ENCODE results near the gene METAP1.
"Not testable (repeated sequence)": the region's sequence is repeated elsewhere in the genome, so short reads cannot be mapped to it uniquely, and the experiment has no call there.

METAP1 gene

DNA sequence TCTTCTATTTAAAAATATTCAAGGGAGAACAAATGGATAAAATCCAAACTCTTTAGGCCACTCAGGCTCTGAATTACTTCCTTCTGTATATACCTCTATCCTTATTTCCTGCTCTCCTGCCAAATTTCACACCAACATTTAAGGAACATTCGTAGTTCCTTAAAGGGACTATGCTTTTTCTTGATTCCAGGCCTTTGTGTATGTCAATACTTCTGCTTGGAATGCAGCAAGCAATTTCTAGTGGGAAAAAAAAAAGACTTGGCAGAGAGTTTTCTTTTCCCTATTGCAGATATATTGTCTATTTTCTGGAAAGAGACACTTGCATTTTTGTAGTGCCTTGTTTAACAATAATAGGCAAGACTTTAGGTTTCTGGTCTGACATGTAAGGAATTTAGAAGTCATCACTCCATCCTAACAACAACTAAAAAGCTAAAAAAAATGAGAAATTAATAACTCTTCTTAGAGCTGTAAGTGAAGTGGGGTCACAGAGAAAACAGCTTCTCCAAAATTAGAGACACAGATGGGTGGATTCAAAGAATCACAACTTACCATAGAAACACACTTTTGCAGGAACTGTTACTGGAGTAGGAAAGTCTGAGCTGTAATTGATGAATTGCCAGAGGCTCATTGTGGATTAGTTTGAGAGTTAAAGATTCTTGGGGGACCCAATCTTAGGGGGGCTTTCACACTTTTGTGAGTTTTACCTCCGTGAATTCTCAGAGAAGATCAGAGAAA, 95.1 kb downstream of the METAP1 start:
- in situ Hi-C loops (cut with MboI; ENCODE audit: low sequenced_read_pairs), result no loop called here

DNA sequence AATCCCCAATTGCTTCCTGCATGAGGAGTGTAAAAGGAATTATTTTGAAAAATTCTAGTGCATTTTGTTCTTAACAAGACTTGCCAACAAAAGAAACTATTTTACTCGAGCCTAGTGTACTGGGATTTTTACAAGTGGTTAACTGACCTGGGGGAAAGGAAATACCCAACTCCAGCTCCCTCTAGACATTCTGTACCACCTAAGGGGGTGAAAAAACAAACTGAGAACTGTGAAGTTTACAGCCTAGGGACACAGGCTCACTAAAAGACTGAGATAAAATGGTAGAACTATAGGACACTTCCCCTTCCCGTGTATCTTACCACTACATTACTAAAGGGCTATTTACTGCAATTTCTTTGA, 95.7 kb downstream of the METAP1 start:
- in situ Hi-C loops (cut with MboI; ENCODE audit: low sequenced_read_pairs), result no loop called here

DNA sequence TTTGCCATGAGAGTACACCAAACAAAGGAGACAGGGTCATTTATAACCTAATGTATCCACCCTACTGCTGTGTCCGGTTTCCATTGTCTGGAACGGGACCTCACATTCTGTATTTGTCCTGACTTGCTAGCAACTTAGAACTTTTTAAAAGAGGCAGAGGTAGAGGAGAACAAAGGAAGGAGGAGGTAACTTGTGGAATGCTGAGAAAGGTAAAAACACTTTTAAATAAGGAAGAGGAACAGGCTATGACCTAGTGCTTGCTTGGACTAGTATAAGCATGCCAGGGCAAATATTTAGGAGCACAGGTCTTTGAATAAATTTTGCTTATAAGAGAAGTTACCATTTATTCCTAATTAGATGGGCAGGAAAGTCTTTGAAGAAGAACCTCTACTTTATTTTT, 96.3 kb downstream of the METAP1 start:
- in situ Hi-C loops (cut with MboI; ENCODE audit: low sequenced_read_pairs), result not testable (repeated sequence)

DNA sequence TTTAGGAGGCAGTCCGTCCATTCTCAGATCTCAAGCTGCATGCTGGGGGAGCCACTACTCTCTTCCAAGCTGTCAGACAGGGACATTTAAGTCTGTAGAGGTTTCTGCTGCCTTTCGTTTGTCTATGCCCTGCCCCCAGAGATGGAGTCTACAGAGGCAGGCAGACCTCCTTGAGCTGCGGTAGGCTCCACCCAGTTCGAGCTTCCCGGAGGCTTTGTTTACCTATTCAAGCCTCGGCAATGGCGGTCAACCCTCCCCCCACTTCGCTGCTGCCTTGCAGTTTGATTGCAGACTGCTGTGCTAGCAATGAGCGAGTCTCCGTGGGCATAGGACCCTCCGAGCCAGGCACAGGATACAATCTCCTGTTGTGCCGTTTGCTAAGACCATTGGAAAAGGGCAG, 103.8 kb downstream of the METAP1 start:
- in situ Hi-C loops (cut with MboI; ENCODE audit: low sequenced_read_pairs), result no loop called here

DNA sequence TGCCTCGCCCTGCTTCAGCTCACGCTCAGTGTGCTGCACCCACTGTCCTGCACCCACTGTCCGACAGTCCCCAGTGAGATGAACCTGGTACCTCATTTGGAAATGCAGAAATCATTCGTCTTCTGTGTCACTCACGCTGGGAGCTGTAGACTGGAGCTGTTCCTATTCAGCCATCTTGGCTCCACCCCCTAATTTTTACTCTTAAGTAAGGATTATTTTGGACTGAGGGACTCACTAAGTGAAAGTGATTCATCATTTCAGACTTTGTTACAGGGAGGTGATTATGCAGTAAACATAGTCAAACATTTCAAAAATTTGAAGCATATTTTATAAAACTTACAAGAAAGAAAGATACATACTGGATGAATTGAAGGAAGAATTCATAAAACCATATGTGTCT, 104.3 kb downstream of the METAP1 start:
- in situ Hi-C loops (cut with MboI; ENCODE audit: low sequenced_read_pairs), result not testable (repeated sequence)

DNA sequence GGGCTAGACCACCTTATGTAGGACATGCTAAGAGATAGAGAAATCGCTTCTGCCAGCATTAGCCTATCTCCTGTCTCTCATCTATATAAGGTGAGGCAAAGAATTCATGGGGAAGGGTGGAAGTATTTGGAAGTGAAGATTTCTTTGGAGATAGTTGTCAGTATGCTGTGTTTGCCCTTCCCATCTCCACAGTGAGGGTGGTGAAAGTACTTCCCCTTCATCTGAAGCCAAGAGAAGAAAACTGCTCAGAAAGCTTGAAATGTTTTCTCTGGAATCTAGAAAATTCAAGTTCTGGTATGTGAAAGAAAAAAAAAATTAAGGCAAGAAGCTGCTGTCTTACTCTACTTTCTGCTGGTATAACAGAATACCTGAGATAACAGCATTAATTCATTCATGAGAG, 105.4 kb downstream of the METAP1 start:
- in situ Hi-C loops (cut with MboI; ENCODE audit: low sequenced_read_pairs), result no loop called here

DNA sequence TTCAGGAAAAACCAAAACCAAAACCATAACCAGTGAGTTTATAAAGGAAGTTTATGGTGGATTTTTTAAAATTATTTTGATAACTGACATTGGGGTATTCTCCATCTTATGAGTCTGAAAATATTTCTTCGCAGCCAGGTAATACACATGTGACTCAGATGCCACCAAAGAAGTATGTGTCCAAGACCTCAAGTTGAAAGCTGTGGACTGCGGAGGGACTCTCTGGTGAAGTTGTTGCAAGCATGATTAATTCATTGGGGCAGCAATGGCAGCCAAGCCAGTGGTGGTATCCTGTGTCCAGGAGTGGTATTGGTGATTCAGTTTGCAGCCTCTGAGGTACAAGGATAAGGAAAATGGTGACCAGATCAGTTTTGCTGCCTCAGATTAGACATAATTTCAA, 107.1 kb downstream of the METAP1 start:
- in situ Hi-C loops (cut with MboI; ENCODE audit: low sequenced_read_pairs), result no loop called here

DNA sequence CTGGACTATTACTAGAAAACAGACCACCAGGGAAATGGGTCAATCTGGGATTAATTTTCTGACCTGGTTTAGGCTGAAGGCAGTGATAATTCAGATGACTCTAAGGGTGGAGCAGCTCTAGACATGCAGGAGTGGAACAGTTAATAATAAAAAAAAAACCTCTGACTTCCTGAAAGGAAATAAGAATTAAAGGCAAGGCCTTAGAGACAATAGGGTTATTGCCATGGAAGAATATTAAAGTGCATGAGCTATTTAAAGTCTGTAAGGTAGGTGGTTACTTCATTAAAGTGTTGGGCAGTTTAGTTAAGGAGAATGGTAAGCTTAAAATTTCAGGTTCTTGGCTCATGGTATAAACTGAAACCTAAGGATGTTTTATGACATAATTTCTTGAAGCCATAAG, 107.6 kb downstream of the METAP1 start:
- in situ Hi-C loops (cut with MboI; ENCODE audit: low sequenced_read_pairs), result no loop called here

DNA sequence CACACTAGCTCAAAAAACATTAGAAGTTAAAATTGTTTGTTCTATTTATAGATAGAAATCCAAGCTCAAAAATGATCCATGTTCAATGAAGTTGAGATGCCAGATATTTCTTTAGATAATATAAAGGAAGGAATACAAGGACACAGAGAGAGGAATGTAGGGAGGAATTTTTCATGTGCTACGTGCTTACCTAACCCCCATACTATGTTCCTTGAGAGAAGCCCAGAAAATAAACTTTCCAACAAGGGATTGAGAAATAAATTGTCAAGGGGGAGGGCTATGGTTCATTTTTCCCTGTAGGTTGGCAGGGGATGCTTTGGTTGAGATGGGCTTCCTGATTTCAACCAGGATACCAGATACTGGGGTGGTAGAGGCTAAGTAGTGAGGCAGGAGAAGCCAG, 108.6 kb downstream of the METAP1 start:
- in situ Hi-C loops (cut with MboI; ENCODE audit: low sequenced_read_pairs), result no loop called here

DNA sequence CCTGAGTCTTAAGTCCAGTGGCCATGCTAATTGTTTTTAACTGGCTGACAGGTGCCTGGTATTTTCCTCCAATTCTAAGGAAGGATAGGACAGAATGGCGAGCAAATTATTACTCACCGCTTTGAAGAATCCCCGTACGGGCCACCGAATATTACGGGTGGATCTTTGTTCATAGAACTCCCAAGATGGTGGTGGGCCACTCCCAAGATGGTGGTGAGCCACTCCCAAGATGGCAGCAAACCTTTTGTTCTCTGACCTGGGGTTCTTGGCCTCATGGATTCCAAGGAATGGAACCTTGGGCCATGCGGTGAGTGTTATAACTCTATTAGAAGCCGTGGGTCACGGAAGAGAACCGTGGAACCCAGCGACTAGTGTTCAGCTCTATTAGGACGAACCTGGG, 113.8 kb downstream of the METAP1 start:
- in situ Hi-C loops (cut with MboI; ENCODE audit: low sequenced_read_pairs), result not testable (repeated sequence)
